Smooth muscle cell (in vitro differentiated cells): ENCODE results near the gene FOXJ1. TPM values are rescaled to one million over a fixed set of nuclear protein-coding genes. Genes with fewer than 3 reads are reported as not detected.

Source experiments
- DNase-seq: peaks from one replicate; lab custom pipeline; 2025; ENCODE audit not compliant: unreplicated experiment; lab: John Stamatoyannopoulos, UW
- H2AFZ ChIP-seq: fragments of 200-600 bp; sonication (generic); 2 replicates; pipeline ENCODE4 v1.6.0; 2016; ENCODE audit warnings: antibody characterized with exemption, low read depth, mild to moderate bottlenecking
- H3F3A ChIP-seq: fragments of 200-600 bp; sonication (generic); 2 replicates; pipeline ENCODE4 v1.6.0; 2017; ENCODE audit warnings: antibody characterized with exemption, low read depth
- H3K27ac ChIP-seq: fragments of 200-600 bp; sonication (generic); 2 replicates; pipeline ENCODE4 v1.5.1; 2016; ENCODE audit warnings: low read depth, mild to moderate bottlenecking
- H3K27me3 ChIP-seq: fragments of 200-600 bp; sonication (generic); 2 replicates; pipeline ENCODE4 v1.6.1; 2016; ENCODE audit warnings: low read depth, mild to moderate bottlenecking
- H3K36me3 ChIP-seq: fragments of 200-600 bp; sonication (generic); 2 replicates; pipeline ENCODE4 v1.5.1; 2016; ENCODE audit warnings: low read depth
- H3K4me1 ChIP-seq: fragments of 200-600 bp; sonication (generic); 2 replicates; pipeline ENCODE4 v1.5.1; 2016; ENCODE audit warnings: low read depth
- H3K4me2 ChIP-seq: fragments of 200-600 bp; sonication (generic); 2 replicates; pipeline ENCODE4 v1.6.0; 2016; ENCODE audit warnings: mild to moderate bottlenecking
- H3K4me3 ChIP-seq: fragments of 200-600 bp; sonication (generic); 2 replicates; pipeline ENCODE4 v1.5.1; 2016; ENCODE audit warnings: mild to moderate bottlenecking
- H3K79me2 ChIP-seq: fragments of 200-600 bp; sonication (generic); 2 replicates; pipeline ENCODE4 v1.6.0; 2016; ENCODE audit warnings: low read depth, mild to moderate bottlenecking
- H3K9ac ChIP-seq: fragments of 200-600 bp; sonication (generic); 2 replicates; pipeline ENCODE4 v1.6.0; 2016; ENCODE audit warnings: low read depth
- H3K9me3 ChIP-seq: fragments of 200-600 bp; sonication (generic); replicated peaks from 2 replicates; pipeline ENCODE4 v1.5.1; 2016; ENCODE audit warnings: low read depth
- H4K20me1 ChIP-seq: fragments of 200-600 bp; sonication (generic); 2 replicates; pipeline ENCODE4 v1.6.0; 2016; ENCODE audit warnings: low read depth
- WGBS: methylation state at CpG from one replicate; pipeline ENCODE4 v1.1.7; 2016; ENCODE audit warnings: low lambda C conversion rate; 5-methylcytosine and 5-hydroxymethylcytosine counted together
- polyA plus RNA-seq: library from polyadenylated mRNA; unstranded; fragments of >200 nt; fragmentation: Nextera tagmentation; extraction: Ambion mirVana; gene quantifications from 2 replicates; pipeline ENCODE4 v1.2.1, GENCODE V29; 2016
- total RNA-seq: library from RNA; depleted of rRNA; stranded (reverse); fragments of >200 nt; gene quantifications from 2 replicates; pipeline ENCODE4 v1.2.3, GENCODE V29; 2014
- TF ChIP-seq, protein P1 (sequence below): fragments of 200-600 bp; sonication (generic); IDR thresholded peaks from 2 replicates; pipeline ENCODE4 v1.5.1; 2017; ENCODE audit warnings: borderline replicate concordance, mild to moderate bottlenecking, antibody characterized with exemption; ENCODE audit not compliant: insufficient read depth, poor library complexity, severe bottlenecking

Gene FOXJ1
- total and polyA plus RNA-seq, 2 experiments from 2014 or later, result not detected

DNA sequence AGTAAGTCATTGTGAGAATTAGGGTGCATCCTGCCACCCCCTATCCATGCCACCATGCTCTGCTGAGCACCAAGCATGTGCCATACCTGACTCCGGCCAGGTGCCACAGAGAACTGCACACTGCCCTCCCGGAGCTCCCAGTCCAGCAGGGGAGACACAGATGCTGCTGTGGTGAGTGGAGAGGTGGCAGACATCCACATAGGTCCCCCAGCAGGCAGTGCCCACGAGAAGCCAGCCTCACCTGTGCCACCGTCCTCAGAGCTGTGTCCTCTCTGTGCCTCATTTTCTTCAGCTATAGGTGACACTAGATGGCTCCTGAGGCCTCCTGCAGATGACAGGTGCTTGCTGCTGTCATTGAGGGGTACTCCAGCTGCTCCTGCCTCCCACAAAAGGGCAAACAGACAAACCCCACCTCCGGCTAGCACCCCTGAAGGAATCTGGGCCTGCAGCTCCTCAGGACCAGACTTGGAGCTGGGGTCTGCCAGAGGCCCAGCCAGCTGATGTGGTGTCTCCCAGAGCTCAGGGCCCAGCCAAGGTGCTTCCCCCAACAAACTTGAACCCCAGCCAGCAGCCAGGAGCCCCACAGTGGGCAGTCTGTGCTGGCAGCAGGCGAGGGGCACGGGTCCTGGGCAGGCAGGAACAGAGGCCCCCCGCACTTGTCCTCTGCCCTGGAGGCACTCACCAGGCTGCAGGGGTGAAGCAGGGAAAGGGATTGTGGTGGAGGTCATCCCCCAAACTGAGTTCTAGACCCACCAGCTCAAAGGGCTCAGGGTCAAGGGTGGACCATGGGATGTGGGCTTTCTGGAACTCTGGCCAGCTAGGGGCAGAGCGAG is 17.1 kb downstream of the FOXJ1 start:
- Histone ChIP-seq H3K79me2 (no peaks in the 10 kb centered on the region), H3K36me3 (no peaks in the 10 kb centered on the region), H3K27me3 (peaks cover 6% of the 10 kb centered on the region), H4K20me1 (no peaks in the 10 kb centered on the region), H3F3A (no peaks in the 10 kb centered on the region), H3K9me3 (no peaks in the 10 kb centered on the region), H3K4me2 (no peak overlapping the region), H3K27ac (no peak overlapping the region), H3K9ac (no peak overlapping the region), H3K4me1 (no peaks in the 10 kb centered on the region), H2AFZ (no peak overlapping the region), H3K4me3 (no peak overlapping the region)
- no peak for DNase-seq
- TF ChIP-seq, protein P1, sequence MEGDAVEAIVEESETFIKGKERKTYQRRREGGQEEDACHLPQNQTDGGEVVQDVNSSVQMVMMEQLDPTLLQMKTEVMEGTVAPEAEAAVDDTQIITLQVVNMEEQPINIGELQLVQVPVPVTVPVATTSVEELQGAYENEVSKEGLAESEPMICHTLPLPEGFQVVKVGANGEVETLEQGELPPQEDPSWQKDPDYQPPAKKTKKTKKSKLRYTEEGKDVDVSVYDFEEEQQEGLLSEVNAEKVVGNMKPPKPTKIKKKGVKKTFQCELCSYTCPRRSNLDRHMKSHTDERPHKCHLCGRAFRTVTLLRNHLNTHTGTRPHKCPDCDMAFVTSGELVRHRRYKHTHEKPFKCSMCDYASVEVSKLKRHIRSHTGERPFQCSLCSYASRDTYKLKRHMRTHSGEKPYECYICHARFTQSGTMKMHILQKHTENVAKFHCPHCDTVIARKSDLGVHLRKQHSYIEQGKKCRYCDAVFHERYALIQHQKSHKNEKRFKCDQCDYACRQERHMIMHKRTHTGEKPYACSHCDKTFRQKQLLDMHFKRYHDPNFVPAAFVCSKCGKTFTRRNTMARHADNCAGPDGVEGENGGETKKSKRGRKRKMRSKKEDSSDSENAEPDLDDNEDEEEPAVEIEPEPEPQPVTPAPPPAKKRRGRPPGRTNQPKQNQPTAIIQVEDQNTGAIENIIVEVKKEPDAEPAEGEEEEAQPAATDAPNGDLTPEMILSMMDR, result no peak
- 70% methylated on average over 9 of the region's 9 CpGs for WGBS

- Histone ChIP-seq H2AFZ (no peak overlapping the region), H3K4me2 (no peak overlapping the region), H3K36me3 (no peaks in the 10 kb centered on the region), H3K79me2 (no peaks in the 10 kb centered on the region), H3K4me1 (no peaks in the 10 kb centered on the region), H3K27ac (no peak overlapping the region), H3K27me3 (peaks cover 6% of the 10 kb centered on the region), H3K9ac (no peak overlapping the region), H4K20me1 (no peaks in the 10 kb centered on the region), H3K4me3 (no peak overlapping the region), H3K9me3 (no peaks in the 10 kb centered on the region), H3F3A (no peaks in the 10 kb centered on the region)
- DNase-seq, result no peak
- 95% methylated on average over 4 of the region's 5 CpGs for WGBS
- TF ChIP-seq, protein P1, result no peak
Measured at GRCh38 chr17:76123191-76123499, 17.9 kb downstream of the FOXJ1 start.

DNA sequence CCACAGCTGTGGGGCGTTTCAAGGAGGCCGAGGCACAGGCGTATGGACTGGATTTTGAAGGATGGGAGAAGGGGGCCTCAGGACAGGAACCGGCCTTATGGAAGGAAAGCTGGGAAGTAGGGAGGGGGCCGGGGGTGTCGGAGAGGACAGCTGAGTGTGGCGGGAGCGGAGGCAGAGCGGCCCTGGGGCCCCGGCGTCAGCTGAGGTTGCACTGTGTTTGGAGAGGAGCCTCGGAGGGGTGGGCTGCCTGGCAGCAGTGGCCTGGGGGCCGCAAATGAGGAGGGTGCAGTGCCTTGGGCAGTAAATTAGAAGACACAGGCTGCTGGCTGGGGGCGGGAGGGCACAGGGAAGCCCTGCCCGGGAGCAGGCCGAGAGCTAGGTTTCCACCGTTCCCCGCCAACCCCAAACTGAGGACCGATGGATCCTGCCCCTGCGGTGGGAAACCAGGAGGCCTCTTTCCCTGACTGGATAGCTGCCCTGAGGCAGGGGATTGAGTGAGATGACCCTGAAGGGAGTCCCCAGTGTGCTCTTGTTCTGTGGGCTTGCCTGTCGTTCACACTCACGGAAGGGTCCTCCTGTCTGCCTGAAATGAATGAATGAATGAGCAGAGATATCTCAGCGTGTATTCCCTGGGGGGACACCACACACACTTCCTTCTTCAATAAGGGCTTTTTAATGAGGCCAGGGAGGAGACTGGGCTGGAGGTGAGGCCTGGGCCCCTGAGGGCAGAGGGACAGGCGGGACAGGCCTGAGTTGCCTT is 18.4 kb downstream of the FOXJ1 start:
- H3K4me1 ChIP-seq, result no peaks in the 10 kb centered on the region
- H3K9ac ChIP-seq, result no peak overlapping the region
- H3K27me3 ChIP-seq, result peaks cover 6% of the 10 kb centered on the region
- H4K20me1 ChIP-seq, result no peaks in the 10 kb centered on the region
- TF ChIP-seq, protein P1, result no peak
- no peak for DNase-seq
- H2AFZ ChIP-seq, result no peak overlapping the region
- no peak overlapping the region for H3K4me3 ChIP-seq
- no peaks in the 10 kb centered on the region for H3K79me2 ChIP-seq
- 90% methylated on average over 24 of the region's 24 CpGs for WGBS
- no peaks in the 10 kb centered on the region for H3K36me3 ChIP-seq
- no peak overlapping the region for H3K27ac ChIP-seq
- H3K9me3 ChIP-seq, result no peaks in the 10 kb centered on the region
- H3K4me2 ChIP-seq, result no peak overlapping the region
- H3F3A ChIP-seq, result no peaks in the 10 kb centered on the region
